Measurements from ENCODE around the gene MYL9. TPM values are rescaled to one million over a fixed set of nuclear protein-coding genes. Genes with fewer than 3 reads are reported as not detected.
"Not testable (repeated sequence)": the region's sequence is repeated elsewhere in the genome, so short reads cannot be mapped to it uniquely, and the experiment has no call there.

Gene MYL9
- total and polyA plus RNA-seq, 4 donors, result 0.98 to 27.0 (median 7.6) TPM

DNA sequence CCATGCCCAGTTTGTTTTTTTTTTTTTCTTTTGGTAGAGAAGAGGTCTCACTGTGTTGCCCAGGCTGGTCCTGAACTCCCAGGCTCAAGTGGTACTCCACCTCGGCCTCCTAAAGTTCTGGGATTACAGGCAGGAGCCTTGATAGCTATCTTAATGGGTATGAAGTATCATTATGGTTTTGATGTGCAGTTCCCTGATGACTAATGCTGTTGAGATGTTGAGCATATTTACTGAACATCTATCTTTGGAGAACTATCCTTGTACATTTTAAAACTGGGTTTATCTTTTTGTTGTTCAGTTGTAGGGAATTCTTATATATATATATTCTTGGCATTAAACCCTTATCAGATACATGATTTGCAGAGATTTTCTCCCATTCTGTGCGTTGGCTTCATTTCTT lies 21.4 kb upstream of the MYL9 start:
- Histone ChIP-seq H3K4me3 (ENCODE audit: low read depth in 1 of 3, low read length in 3 of 3) (no peak overlapping the region), H3K9me3 (ENCODE audit: control insufficient read depth in 4 of 4, low read length in 3 of 4) (no peaks in the 10 kb centered on the region), H3K27ac (ENCODE audit: low read depth in 1 of 2, low read length in 2 of 2) (no peak overlapping the region), H3K27me3 (ENCODE audit: control insufficient read depth in 4 of 4, insufficient read depth in 4 of 4, low read length in 3 of 4) (no peaks in the 10 kb centered on the region), H3K36me3 (ENCODE audit: control insufficient read depth in 4 of 4, insufficient read depth in 3 of 4, low read depth in 1 of 4, low read length in 3 of 4) (peaks cover 5 to 19% (median 11%) of the 10 kb centered on the region in 4 donors), H3K4me1 (ENCODE audit: control insufficient read depth in 4 of 4, insufficient read depth in 4 of 4, low read length in 3 of 4) (peaks cover 0 to 3% (median 0%) of the 10 kb centered on the region in 4 donors), H3K9ac (ENCODE audit: low read depth in 1 of 2, low read length in 2 of 2) (no peak overlapping the region)
- 96% methylated on average over 2 of the region's 2 CpGs for WGBS
- TF ChIP-seq, protein P1, sequence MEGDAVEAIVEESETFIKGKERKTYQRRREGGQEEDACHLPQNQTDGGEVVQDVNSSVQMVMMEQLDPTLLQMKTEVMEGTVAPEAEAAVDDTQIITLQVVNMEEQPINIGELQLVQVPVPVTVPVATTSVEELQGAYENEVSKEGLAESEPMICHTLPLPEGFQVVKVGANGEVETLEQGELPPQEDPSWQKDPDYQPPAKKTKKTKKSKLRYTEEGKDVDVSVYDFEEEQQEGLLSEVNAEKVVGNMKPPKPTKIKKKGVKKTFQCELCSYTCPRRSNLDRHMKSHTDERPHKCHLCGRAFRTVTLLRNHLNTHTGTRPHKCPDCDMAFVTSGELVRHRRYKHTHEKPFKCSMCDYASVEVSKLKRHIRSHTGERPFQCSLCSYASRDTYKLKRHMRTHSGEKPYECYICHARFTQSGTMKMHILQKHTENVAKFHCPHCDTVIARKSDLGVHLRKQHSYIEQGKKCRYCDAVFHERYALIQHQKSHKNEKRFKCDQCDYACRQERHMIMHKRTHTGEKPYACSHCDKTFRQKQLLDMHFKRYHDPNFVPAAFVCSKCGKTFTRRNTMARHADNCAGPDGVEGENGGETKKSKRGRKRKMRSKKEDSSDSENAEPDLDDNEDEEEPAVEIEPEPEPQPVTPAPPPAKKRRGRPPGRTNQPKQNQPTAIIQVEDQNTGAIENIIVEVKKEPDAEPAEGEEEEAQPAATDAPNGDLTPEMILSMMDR (IDR thresholded peaks at IDR 0.05; ENCODE audit: low read depth, low read length, missing input control), result no peak
- TF ChIP-seq, protein P2, sequence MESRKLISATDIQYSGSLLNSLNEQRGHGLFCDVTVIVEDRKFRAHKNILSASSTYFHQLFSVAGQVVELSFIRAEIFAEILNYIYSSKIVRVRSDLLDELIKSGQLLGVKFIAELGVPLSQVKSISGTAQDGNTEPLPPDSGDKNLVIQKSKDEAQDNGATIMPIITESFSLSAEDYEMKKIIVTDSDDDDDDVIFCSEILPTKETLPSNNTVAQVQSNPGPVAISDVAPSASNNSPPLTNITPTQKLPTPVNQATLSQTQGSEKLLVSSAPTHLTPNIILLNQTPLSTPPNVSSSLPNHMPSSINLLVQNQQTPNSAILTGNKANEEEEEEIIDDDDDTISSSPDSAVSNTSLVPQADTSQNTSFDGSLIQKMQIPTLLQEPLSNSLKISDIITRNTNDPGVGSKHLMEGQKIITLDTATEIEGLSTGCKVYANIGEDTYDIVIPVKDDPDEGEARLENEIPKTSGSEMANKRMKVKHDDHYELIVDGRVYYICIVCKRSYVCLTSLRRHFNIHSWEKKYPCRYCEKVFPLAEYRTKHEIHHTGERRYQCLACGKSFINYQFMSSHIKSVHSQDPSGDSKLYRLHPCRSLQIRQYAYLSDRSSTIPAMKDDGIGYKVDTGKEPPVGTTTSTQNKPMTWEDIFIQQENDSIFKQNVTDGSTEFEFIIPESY (IDR thresholded peaks at IDR 0.05), result no peak
- no peak for TF ChIP-seq NR2F2 (IDR thresholded peaks at IDR 0.05)
- no peak for TF ChIP-seq FOXA2 (IDR thresholded peaks at IDR 0.05)
- no peak for TF ChIP-seq ATF3 (IDR thresholded peaks at IDR 0.05)
- TF ChIP-seq YY1 (IDR thresholded peaks at IDR 0.05), result no peak
- TF ChIP-seq HNF4A (conservative IDR thresholded peaks at IDR 0.05), result no peak
- no peak for TF ChIP-seq HNF4G (IDR thresholded peaks at IDR 0.05)
- TF ChIP-seq JUND (IDR thresholded peaks at IDR 0.05), result no peak
- no peak for TF ChIP-seq RXRA (IDR thresholded peaks at IDR 0.05)
- DNase-seq (ENCODE audit: low spot score), result no peak

DNA sequence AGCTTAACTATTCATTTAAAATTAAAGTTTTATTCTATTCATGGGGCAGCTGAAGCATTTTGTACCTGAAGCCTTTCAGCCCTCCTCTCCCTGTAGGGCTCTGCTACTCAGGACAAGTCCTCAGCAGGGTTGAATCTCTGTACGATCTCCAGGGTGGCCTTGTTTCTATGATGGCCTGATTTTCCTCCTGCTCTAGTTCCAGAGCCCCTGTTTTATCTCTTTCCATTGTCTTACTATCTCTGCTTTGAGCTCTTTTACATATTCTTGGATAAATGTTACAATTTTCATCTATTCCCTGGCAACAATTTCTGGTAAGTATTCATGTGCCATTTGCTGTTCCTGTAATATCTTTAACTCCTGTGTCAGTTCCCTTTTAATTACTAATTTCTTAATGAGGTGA lies 19.8 kb upstream of the MYL9 start:
- TF ChIP-seq, protein P3, sequence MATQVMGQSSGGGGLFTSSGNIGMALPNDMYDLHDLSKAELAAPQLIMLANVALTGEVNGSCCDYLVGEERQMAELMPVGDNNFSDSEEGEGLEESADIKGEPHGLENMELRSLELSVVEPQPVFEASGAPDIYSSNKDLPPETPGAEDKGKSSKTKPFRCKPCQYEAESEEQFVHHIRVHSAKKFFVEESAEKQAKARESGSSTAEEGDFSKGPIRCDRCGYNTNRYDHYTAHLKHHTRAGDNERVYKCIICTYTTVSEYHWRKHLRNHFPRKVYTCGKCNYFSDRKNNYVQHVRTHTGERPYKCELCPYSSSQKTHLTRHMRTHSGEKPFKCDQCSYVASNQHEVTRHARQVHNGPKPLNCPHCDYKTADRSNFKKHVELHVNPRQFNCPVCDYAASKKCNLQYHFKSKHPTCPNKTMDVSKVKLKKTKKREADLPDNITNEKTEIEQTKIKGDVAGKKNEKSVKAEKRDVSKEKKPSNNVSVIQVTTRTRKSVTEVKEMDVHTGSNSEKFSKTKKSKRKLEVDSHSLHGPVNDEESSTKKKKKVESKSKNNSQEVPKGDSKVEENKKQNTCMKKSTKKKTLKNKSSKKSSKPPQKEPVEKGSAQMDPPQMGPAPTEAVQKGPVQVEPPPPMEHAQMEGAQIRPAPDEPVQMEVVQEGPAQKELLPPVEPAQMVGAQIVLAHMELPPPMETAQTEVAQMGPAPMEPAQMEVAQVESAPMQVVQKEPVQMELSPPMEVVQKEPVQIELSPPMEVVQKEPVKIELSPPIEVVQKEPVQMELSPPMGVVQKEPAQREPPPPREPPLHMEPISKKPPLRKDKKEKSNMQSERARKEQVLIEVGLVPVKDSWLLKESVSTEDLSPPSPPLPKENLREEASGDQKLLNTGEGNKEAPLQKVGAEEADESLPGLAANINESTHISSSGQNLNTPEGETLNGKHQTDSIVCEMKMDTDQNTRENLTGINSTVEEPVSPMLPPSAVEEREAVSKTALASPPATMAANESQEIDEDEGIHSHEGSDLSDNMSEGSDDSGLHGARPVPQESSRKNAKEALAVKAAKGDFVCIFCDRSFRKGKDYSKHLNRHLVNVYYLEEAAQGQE (IDR thresholded peaks at IDR 0.05), result no peak
- TF ChIP-seq SP1 (IDR thresholded peaks at IDR 0.05), result no peak
- no peak for TF ChIP-seq ATF3 (IDR thresholded peaks at IDR 0.05)
- no peak for TF ChIP-seq HNF4A (conservative IDR thresholded peaks at IDR 0.05)
- TF ChIP-seq EGR1 (IDR thresholded peaks at IDR 0.05; ENCODE audit: low read depth in 2 of 2), result no peak
- TF ChIP-seq, protein P2 (IDR thresholded peaks at IDR 0.05), result no peak
- no peak for TF ChIP-seq RXRA (IDR thresholded peaks at IDR 0.05)
- TF ChIP-seq RAD21 (IDR thresholded peaks at IDR 0.05), result no peak
- TF ChIP-seq GABPA (IDR thresholded peaks at IDR 0.05 in 1 of 2, conservative IDR thresholded peaks at IDR 0.05 in 1 of 2), result no peak
- TF ChIP-seq TAF1 (conservative IDR thresholded peaks at IDR 0.05), result no peak
- TF ChIP-seq, protein P4, sequence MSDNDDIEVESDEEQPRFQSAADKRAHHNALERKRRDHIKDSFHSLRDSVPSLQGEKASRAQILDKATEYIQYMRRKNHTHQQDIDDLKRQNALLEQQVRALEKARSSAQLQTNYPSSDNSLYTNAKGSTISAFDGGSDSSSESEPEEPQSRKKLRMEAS (IDR thresholded peaks at IDR 0.05), result no peak
- Histone ChIP-seq H3K36me3 (ENCODE audit: control insufficient read depth in 4 of 4, insufficient read depth in 3 of 4, low read depth in 1 of 4, low read length in 3 of 4) (peaks cover 10 to 30% (median 17%) of the 10 kb centered on the region in 4 donors), H3K9ac (ENCODE audit: low read depth in 1 of 2, low read length in 2 of 2) (no peak overlapping the region), H3K27ac (ENCODE audit: low read depth in 1 of 2, low read length in 2 of 2) (no peak overlapping the region), H3K4me1 (ENCODE audit: control insufficient read depth in 4 of 4, insufficient read depth in 4 of 4, low read length in 3 of 4) (peaks cover 0 to 3% (median 0%) of the 10 kb centered on the region in 4 donors), H3K9me3 (ENCODE audit: control insufficient read depth in 4 of 4, low read length in 3 of 4) (no peaks in the 10 kb centered on the region), H3K4me3 (ENCODE audit: low read depth in 1 of 3, low read length in 3 of 3) (no peak overlapping the region), H3K27me3 (ENCODE audit: control insufficient read depth in 4 of 4, insufficient read depth in 4 of 4, low read length in 3 of 4) (no peaks in the 10 kb centered on the region)
- 90% methylated on average over 1 of the region's 1 CpG for WGBS
- DNase-seq (ENCODE audit: low spot score), result no peak

- H3K4me1 ChIP-seq (ENCODE audit: control insufficient read depth in 4 of 4, insufficient read depth in 4 of 4, low read length in 3 of 4); DNase-seq (ENCODE audit: low spot score); H3K9me3 ChIP-seq (ENCODE audit: control insufficient read depth in 4 of 4, low read length in 3 of 4); H3K9ac ChIP-seq (ENCODE audit: low read depth in 1 of 2, low read length in 2 of 2); H3K4me3 ChIP-seq (ENCODE audit: low read depth in 1 of 3, low read length in 3 of 3); H3K27ac ChIP-seq (ENCODE audit: low read depth in 1 of 2, low read length in 2 of 2); H3K27me3 ChIP-seq (ENCODE audit: control insufficient read depth in 4 of 4, insufficient read depth in 4 of 4, low read length in 3 of 4): not testable (repeated sequence)
- WGBS, result 92% methylated on average over 7 of the region's 7 CpGs
- peaks cover 14 to 38% (median 24%) of the 10 kb centered on the region in 4 donors for H3K36me3 ChIP-seq (ENCODE audit: control insufficient read depth in 4 of 4, insufficient read depth in 3 of 4, low read depth in 1 of 4, low read length in 3 of 4)
These were observed 18.9 kb upstream of the MYL9 start for GRCh38 chr20:36522412-36522811.

Data from liver (tissue), 9 donors.